Stimulated activated naive CD8-positive, alpha-beta T cell treated with anti-CD3 and anti-CD28 coated beads, Interleukin-15, Interleukin-2, amounts not matched to agents 100 ng/mL and 50 ng/mL, for 24 hours (primary cell): ENCODE results near the gene CLIC5.

Experiments used
- H3K27ac Mint-ChIP-seq: one replicate; pipeline ENCODE4 v1.8.0; 2021; ENCODE audit warnings: mild to moderate bottlenecking, mixed read lengths
- H3K27me3 Mint-ChIP-seq: one replicate; pipeline ENCODE4 v1.8.0; 2021; ENCODE audit warnings: mixed read lengths
- H3K36me3 Mint-ChIP-seq: one replicate; pipeline ENCODE4 v1.8.0; 2021; ENCODE audit warnings: low read depth, mixed read lengths
- H3K4me1 Mint-ChIP-seq: one replicate; pipeline ENCODE4 v1.8.0; 2021; ENCODE audit warnings: low read depth, mixed read lengths
- H3K4me3 Mint-ChIP-seq: one replicate; pipeline ENCODE4 v1.8.0; 2021; ENCODE audit warnings: mild to moderate bottlenecking, mixed read lengths
- H3K9me3 Mint-ChIP-seq: one replicate; pipeline ENCODE4 v1.8.0; 2021; ENCODE audit warnings: mixed read lengths

Gene CLIC5

DNA sequence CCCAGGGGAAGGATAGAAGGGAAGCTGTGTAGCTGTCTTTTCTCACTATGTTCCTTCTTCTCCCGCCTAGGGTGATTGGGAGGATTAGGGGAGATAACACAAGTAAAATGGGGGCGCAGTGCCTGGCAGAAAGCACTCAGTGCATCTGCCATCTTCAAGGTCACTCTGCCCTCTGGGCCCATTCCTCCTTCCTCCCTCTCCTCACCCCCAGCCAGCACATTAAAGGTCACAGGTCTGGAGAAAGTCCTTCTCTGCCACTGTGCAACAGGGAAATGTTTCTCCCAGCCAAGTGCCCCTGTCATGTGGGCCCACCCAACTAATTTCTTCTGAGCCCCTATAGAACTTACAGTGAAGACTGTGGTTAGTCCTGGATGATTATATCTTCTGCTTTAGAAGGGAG is 45.8 kb downstream of the CLIC5 start:
- Mint-ChIP-seq H3K4me1 (peaks cover 12% of the 10 kb centered on the region), H3K4me3 (no peak overlapping the region), H3K36me3 (no peaks in the 10 kb centered on the region), H3K9me3 (peaks cover 4% of the 10 kb centered on the region), H3K27ac (no peak overlapping the region), H3K27me3 (no peaks in the 10 kb centered on the region)

DNA sequence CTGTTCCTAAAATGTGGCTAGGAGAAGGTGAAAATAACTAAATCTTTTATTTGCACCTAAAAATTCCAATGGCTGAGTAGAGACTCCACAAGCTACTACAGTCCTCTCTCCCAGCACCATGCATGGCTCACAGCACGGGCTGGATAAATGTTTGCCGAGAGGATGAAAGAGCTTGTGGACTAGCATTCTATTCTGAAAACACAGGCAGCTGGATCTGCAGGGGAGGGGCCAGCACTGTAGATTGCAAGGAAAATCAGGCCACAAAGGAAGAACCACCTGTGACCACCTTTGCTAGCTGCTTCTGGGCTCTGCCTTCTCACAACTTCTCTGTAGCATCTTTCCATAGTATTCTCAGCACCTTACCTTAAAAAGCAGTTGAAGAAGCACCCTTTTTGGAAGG is 46.6 kb downstream of the CLIC5 start:
- Mint-ChIP-seq H3K4me3 (no peak overlapping the region), H3K27ac (no peak overlapping the region), H3K4me1 (peaks cover 12% of the 10 kb centered on the region), H3K27me3 (no peaks in the 10 kb centered on the region), H3K36me3 (no peaks in the 10 kb centered on the region), H3K9me3 (peaks cover 5% of the 10 kb centered on the region)

DNA sequence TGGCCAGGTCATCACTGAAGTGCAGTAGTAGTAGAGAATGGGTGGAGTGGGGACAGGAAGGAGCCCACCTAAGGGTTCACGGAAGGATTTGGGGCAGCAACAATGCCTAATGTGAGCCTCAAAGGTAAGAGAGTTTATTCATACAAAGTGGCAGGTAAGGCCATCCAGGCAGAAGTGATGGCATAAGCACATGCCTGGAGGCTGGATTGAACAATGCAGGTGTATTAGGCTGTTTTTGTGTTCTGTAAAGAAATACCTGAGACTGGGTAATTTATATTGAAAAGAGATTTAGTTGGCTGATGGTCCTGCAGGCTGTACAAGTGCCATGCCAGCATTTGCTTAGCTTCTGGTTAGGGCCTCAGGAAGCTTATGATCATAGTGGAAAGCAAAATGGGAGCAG is 48.3 kb downstream of the CLIC5 start:
- no peak overlapping the region for H3K27ac Mint-ChIP-seq
- no peaks in the 10 kb centered on the region for H3K27me3 Mint-ChIP-seq
- no peak overlapping the region for H3K4me3 Mint-ChIP-seq
- peaks cover 5% of the 10 kb centered on the region for H3K9me3 Mint-ChIP-seq
- H3K36me3 Mint-ChIP-seq, result no peaks in the 10 kb centered on the region
- H3K4me1 Mint-ChIP-seq, result peaks cover 12% of the 10 kb centered on the region

GRCh38 chr6:45966797-45967196 is 48.9 kb downstream of the CLIC5 start:
- Mint-ChIP-seq H3K36me3 (no peaks in the 10 kb centered on the region), H3K4me1 (peaks cover 12% of the 10 kb centered on the region), H3K27me3 (no peaks in the 10 kb centered on the region), H3K4me3 (no peak overlapping the region), H3K27ac (peak overlapping the region; percentile 34), H3K9me3 (peaks cover 5% of the 10 kb centered on the region)

GRCh38 chr6:45966340-45966739 is 49.3 kb downstream of the CLIC5 start:
- peaks cover 12% of the 10 kb centered on the region for H3K4me1 Mint-ChIP-seq
- no peak overlapping the region for H3K4me3 Mint-ChIP-seq
- H3K27me3 Mint-ChIP-seq, result no peaks in the 10 kb centered on the region
- H3K36me3 Mint-ChIP-seq, result no peaks in the 10 kb centered on the region
- H3K27ac Mint-ChIP-seq, result peak overlapping the region; percentile 34
- H3K9me3 Mint-ChIP-seq, result peaks cover 5% of the 10 kb centered on the region

- Mint-ChIP-seq H3K36me3 (no peaks in the 10 kb centered on the region), H3K27me3 (no peaks in the 10 kb centered on the region), H3K4me3 (no peak overlapping the region), H3K9me3 (peaks cover 5% of the 10 kb centered on the region), H3K4me1 (peaks cover 10% of the 10 kb centered on the region), H3K27ac (no peak overlapping the region)
These were observed 49.9 kb downstream of the CLIC5 start for GRCh38 chr6:45965792-45966191.

GRCh38 chr6:45965007-45965406 is 50.7 kb downstream of the CLIC5 start:
- Mint-ChIP-seq H3K9me3 (peaks cover 5% of the 10 kb centered on the region), H3K27ac (no peak overlapping the region), H3K36me3 (no peaks in the 10 kb centered on the region), H3K4me3 (no peak overlapping the region), H3K27me3 (no peaks in the 10 kb centered on the region), H3K4me1 (peaks cover 3% of the 10 kb centered on the region)

DNA sequence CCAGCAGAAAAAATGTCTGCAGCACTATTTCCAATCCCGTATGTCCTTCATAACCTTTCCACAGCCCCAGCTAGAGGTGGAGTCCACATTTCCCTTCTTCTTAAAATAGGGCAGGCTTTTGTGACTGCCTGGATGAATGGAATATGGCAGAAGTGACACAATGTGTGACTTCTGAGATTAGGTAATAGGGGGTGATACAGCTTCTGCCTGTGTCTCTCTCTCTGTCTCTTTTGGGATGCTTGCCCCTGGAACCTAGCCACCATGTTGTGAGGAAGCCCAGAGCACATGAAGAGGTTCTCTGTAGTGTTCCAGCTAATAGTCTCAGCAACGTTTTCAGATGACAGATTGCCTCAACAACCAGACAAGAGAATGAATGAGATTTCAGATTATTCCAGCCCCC is 51.4 kb downstream of the CLIC5 start:
- Mint-ChIP-seq H3K27me3 (no peaks in the 10 kb centered on the region), H3K4me3 (no peak overlapping the region), H3K27ac (no peak overlapping the region), H3K9me3 (peaks cover 5% of the 10 kb centered on the region), H3K36me3 (no peaks in the 10 kb centered on the region), H3K4me1 (no peaks in the 10 kb centered on the region)

GRCh38 chr6:45963896-45964295 is 51.8 kb downstream of the CLIC5 start:
- Mint-ChIP-seq H3K27ac (no peak overlapping the region), H3K9me3 (peaks cover 5% of the 10 kb centered on the region), H3K4me1 (no peaks in the 10 kb centered on the region), H3K27me3 (no peaks in the 10 kb centered on the region), H3K36me3 (no peaks in the 10 kb centered on the region), H3K4me3 (no peak overlapping the region)

- H3K27ac Mint-ChIP-seq, result no peak overlapping the region
- no peaks in the 10 kb centered on the region for H3K36me3 Mint-ChIP-seq
- H3K4me3 Mint-ChIP-seq, result no peak overlapping the region
- H3K27me3 Mint-ChIP-seq, result no peaks in the 10 kb centered on the region
- peaks cover 5% of the 10 kb centered on the region for H3K9me3 Mint-ChIP-seq
- H3K4me1 Mint-ChIP-seq, result no peaks in the 10 kb centered on the region
These were observed 54.5 kb downstream of the CLIC5 start for GRCh38 chr6:45961125-45961524.

- H3K9me3 Mint-ChIP-seq, result no peaks in the 10 kb centered on the region
- H3K27me3 Mint-ChIP-seq, result no peaks in the 10 kb centered on the region
- no peaks in the 10 kb centered on the region for H3K4me1 Mint-ChIP-seq
- no peaks in the 10 kb centered on the region for H3K36me3 Mint-ChIP-seq
- H3K4me3 Mint-ChIP-seq, result no peak overlapping the region
- H3K27ac Mint-ChIP-seq, result no peak overlapping the region
These were observed 56.0 kb downstream of the CLIC5 start for GRCh38 chr6:45959534-45960145.

- Mint-ChIP-seq H3K9me3 (no peaks in the 10 kb centered on the region), H3K4me1 (no peaks in the 10 kb centered on the region), H3K36me3 (no peaks in the 10 kb centered on the region), H3K27me3 (no peaks in the 10 kb centered on the region), H3K27ac (no peak overlapping the region), H3K4me3 (no peak overlapping the region)
These were observed 59.0 kb downstream of the CLIC5 start for GRCh38 chr6:45956663-45957062.

DNA sequence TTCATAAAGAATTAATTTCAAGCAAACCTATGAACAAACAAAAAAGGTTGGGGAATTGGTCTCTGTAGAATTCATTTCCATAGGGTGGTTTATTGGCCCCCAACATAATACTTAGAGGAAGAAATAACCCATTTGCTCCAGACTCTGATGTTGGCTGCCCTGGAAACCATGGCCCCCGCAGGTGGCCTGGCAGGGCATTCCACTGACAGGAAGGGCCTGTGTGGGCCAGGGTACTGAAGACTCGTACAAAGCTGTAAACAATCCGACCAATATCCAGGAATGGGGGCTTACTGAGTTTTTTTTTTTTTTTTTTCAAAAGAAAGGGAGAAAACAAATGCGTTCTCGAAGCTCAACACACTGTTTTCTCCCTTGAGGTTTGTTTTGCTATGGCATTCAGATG is 59.5 kb downstream of the CLIC5 start:
- no peak overlapping the region for H3K27ac Mint-ChIP-seq
- H3K36me3 Mint-ChIP-seq, result no peaks in the 10 kb centered on the region
- no peaks in the 10 kb centered on the region for H3K27me3 Mint-ChIP-seq
- no peaks in the 10 kb centered on the region for H3K4me1 Mint-ChIP-seq
- no peaks in the 10 kb centered on the region for H3K9me3 Mint-ChIP-seq
- H3K4me3 Mint-ChIP-seq, result no peak overlapping the region

DNA sequence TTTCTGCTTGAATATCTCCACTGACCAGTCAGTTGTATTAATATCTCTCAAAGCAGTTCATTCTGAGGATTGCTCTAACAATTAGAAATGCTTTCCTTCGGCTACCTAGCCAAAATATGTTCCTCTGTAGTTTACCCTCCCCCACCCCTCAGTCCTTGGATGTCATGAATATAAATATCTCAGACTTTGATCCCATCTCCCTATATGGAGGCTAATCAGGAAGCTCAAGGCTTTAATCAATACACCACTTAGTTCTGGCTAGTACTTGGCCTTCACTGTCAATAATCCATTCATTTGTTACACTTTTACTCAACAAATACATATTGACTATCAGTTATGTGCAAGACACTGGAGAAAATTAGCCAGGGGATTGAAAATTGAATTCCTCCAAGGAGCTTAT is 60.1 kb downstream of the CLIC5 start:
- H3K4me3 Mint-ChIP-seq, result no peak overlapping the region
- H3K27me3 Mint-ChIP-seq, result no peaks in the 10 kb centered on the region
- no peak overlapping the region for H3K27ac Mint-ChIP-seq
- H3K9me3 Mint-ChIP-seq, result no peaks in the 10 kb centered on the region
- no peaks in the 10 kb centered on the region for H3K36me3 Mint-ChIP-seq
- H3K4me1 Mint-ChIP-seq, result no peaks in the 10 kb centered on the region

- peaks cover 3% of the 10 kb centered on the region for H3K27me3 Mint-ChIP-seq
- H3K9me3 Mint-ChIP-seq, result no peaks in the 10 kb centered on the region
- H3K27ac Mint-ChIP-seq, result no peak overlapping the region
- H3K4me3 Mint-ChIP-seq, result no peak overlapping the region
- H3K4me1 Mint-ChIP-seq, result no peaks in the 10 kb centered on the region
- H3K36me3 Mint-ChIP-seq, result no peaks in the 10 kb centered on the region
These were observed 63.1 kb downstream of the CLIC5 start for GRCh38 chr6:45952546-45952945.

- Mint-ChIP-seq H3K9me3 (no peaks in the 10 kb centered on the region), H3K27me3 (peaks cover 3% of the 10 kb centered on the region), H3K27ac (no peak overlapping the region), H3K4me3 (no peak overlapping the region), H3K4me1 (no peaks in the 10 kb centered on the region), H3K36me3 (no peaks in the 10 kb centered on the region)
These were observed 63.5 kb downstream of the CLIC5 start for GRCh38 chr6:45952168-45952529.
